ENCODE results near the gene DDB1. TPM values are rescaled to one million over a fixed set of nuclear protein-coding genes. Genes with fewer than 3 reads are reported as not detected.
A peak's percentile ranks its signal among the peaks of the same experiment; 100 is the strongest.

Gene DDB1
- total RNA-seq, 1 donor from 2014 or later = 126 TPM

DNA sequence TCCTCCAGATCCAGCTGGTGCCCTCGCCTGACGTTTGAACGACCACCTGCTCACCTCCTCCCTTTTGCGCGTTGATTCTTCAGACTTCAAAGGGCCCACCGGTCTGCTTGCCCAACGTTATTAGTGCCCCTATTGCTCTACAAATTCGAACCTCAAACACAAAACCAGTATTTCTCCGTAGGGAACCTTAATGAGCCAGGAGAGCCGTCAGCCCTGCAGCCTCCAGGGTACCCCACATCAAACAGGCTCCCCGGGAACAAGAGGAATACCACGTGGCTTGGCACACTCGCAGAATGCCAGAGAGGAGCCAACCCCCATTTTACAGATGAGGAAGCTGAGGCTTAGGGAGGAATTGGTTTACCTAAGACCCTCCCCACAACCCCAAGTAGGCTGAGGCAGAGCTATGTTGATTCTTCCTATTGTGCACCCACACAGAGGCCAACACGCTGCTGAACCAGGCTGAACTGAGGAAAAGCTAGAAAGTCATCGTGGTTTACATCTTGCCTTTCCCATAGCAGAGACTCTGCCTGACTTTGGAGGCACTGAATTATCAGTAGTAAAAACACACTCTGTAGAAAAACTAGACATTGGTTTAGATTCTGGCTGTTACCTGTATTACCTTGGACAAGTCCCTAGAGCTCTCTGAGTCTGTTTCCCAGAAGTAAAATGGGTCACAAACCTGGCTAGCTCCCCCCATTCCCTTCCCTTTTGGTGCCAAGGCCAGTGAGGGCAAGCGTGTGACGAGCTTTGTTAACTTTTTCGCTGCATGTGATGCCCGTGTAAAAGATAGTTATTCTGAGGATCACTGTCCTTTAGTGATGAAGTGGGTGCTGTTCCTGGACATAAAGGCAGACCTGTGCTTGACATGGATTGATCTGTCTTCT is 887 bp upstream of the DDB1 start:
- DNase-seq (no peak), ATAC-seq (no peak)
- no peaks in the 10 kb centered on the region for H3K9me3 ChIP-seq
- peaks cover 26% of the 10 kb centered on the region for H3K4me1 ChIP-seq
- peak overlapping the region; percentile 97 for H3K4me3 ChIP-seq
- H3K36me3 ChIP-seq = peaks cover 17% of the 10 kb centered on the region
- TF ChIP-seq, protein P1, sequence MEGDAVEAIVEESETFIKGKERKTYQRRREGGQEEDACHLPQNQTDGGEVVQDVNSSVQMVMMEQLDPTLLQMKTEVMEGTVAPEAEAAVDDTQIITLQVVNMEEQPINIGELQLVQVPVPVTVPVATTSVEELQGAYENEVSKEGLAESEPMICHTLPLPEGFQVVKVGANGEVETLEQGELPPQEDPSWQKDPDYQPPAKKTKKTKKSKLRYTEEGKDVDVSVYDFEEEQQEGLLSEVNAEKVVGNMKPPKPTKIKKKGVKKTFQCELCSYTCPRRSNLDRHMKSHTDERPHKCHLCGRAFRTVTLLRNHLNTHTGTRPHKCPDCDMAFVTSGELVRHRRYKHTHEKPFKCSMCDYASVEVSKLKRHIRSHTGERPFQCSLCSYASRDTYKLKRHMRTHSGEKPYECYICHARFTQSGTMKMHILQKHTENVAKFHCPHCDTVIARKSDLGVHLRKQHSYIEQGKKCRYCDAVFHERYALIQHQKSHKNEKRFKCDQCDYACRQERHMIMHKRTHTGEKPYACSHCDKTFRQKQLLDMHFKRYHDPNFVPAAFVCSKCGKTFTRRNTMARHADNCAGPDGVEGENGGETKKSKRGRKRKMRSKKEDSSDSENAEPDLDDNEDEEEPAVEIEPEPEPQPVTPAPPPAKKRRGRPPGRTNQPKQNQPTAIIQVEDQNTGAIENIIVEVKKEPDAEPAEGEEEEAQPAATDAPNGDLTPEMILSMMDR (IDR thresholded peaks at IDR 0.05) = no peak
- intact Hi-C loops (cut with DNase I) = no loop called here
- no peaks in the 10 kb centered on the region for H3K27me3 ChIP-seq
- H3K27ac ChIP-seq = peak overlapping the region; percentile 93

DNA sequence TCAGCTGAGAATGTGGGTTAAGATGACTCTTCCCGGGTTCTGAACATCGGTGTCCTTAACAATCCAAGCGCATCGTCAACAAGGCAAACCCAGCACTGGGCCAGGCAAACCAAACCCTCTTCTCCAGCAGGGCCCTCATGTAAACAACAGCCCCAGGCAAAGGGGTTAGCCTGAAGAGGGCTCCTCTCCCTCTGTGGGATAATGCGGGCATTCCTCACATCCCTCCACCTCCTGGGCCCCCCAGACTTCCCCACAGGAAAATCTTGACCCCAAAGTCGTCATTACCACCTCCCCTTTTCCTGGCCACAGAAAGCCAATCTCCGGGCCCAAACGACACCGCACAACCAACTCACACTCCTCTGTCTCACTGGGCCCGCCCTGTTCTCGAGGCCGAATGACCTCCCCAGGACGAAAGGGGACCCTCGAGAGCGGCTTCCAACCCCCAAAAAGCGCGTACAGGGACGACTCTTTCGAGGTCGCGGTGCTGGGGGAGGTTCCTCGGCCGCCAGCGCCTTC is 566 bp downstream of the DDB1 start:
- peak; percentile 1 for ATAC-seq
- Histone ChIP-seq H3K36me3 (peaks cover 32% of the 10 kb centered on the region), H3K27me3 (no peaks in the 10 kb centered on the region), H3K9me3 (no peaks in the 10 kb centered on the region), H3K27ac (peak overlapping the region; percentile 93), H3K4me1 (peaks cover 26% of the 10 kb centered on the region), H3K4me3 (peak overlapping the region; percentile 97)
- intact Hi-C loops (cut with DNase I) = no loop called here
- TF ChIP-seq, protein P1 (IDR thresholded peaks at IDR 0.05) = no peak
- no peak for DNase-seq

DNA sequence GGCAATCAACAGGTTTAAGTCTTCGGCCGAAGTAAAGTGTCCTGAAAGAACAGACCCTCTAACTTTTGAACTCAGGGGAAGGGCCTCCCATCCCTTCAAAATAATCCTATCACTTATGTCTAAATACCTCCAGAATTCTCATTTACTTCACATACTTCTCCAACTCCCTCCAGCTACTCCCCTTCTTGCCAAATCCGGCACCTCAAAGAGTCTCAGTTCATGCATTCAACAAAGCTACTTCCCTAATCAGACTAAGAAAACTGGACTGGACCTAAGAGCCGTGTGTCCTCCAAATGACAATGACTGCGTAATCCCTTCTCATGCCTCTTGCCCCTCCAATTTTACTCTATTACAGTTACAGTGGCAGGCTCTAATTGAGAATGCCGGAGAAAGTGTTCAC is 1.3 kb downstream of the DDB1 start:
- Histone ChIP-seq H3K9me3 (no peaks in the 10 kb centered on the region), H3K36me3 (peaks cover 39% of the 10 kb centered on the region), H3K4me3 (peak overlapping the region; percentile 97), H3K4me1 (peaks cover 26% of the 10 kb centered on the region), H3K27me3 (no peaks in the 10 kb centered on the region), H3K27ac (no peak overlapping the region)
- TF ChIP-seq, protein P1 (IDR thresholded peaks at IDR 0.05) = no peak
- ATAC-seq (no peak), DNase-seq (no peak)
- intact Hi-C loops (cut with DNase I) = no loop called here

DNA sequence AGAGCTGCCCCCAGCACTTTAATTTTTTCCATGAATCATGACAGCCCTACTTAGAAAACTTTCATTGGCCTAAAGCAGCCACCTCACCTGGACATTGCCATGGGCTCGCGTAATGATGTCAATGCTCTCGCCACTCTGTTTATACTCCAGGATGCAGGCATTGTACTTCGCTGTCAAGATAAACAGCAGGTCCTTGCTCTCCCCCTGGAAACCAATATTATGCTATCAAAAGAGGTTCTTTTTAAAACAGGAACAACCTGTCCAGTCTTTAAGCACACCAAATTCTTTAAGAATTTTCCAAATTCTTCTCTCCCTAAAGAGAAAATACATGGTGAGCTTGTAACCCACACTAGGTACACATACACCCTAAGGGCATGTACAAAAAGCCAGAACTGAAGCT is 3.0 kb downstream of the DDB1 start:
- no peaks in the 10 kb centered on the region for H3K27me3 ChIP-seq
- TF ChIP-seq, protein P1 (IDR thresholded peaks at IDR 0.05) = no peak
- no peak overlapping the region for H3K27ac ChIP-seq
- H3K4me1 ChIP-seq = peaks cover 23% of the 10 kb centered on the region
- ATAC-seq (no peak), DNase-seq (no peak)
- H3K36me3 ChIP-seq = peaks cover 55% of the 10 kb centered on the region
- no peak overlapping the region for H3K4me3 ChIP-seq
- intact Hi-C loops (cut with DNase I) = no loop called here
- no peaks in the 10 kb centered on the region for H3K9me3 ChIP-seq

DNA sequence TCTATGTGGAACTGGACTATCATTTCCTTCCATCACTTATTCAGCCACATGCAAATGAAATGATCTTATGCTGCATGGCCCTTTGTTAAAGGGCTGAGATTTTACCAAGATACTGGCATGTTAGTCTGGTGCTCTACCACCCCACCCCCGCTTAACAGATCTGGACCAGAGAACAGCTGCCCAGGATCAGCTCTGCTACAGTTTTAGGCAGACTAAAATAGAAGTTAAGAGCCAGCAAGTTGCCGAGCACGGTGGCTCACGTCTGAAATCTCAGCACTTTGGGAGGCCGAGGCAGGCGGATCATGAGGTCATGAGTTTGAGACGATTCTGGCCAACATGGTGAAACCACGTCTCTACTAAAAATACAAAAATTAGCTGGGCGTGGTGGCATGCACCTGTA is 4.6 kb downstream of the DDB1 start:
- intact Hi-C loops (cut with DNase I) = no loop called here
- Histone ChIP-seq H3K27ac (no peak overlapping the region), H3K9me3 (no peaks in the 10 kb centered on the region), H3K27me3 (no peaks in the 10 kb centered on the region), H3K36me3 (peaks cover 70% of the 10 kb centered on the region), H3K4me3 (no peak overlapping the region), H3K4me1 (peaks cover 18% of the 10 kb centered on the region)
- ATAC-seq (no peak), DNase-seq (no peak)
- TF ChIP-seq, protein P1 (IDR thresholded peaks at IDR 0.05) = no peak

All from upper lobe of right lung (tissue), 1 donor.